Stimulated activated CD8-positive, alpha-beta memory T cell treated with anti-CD3 and anti-CD28 coated beads, Interleukin-7, amount 100 ng/mL, for 1 hour (primary cell): ENCODE data around the gene PFN2.
A peak's percentile ranks its signal among the peaks of the same experiment; 100 is the strongest.
"Not testable (repeated sequence)": the region's sequence is repeated elsewhere in the genome, so short reads cannot be mapped to it uniquely, and the experiment has no call there.

Experiments
- DNase-seq, 2 donors: peaks; one replicate each; pipeline ENCODE4 v3.0.0-alpha.2; 2020; ENCODE audit warnings: low read depth in 2 of 2

The PFN2 gene

GRCh38 chr3:149970716-149971402, at the start of gene PFN2:
TSS of gene PFN2 (minus strand) at chr3:149970895. CDS start at chr3:149970856, 39 bp downstream.
- DNase-seq, result peak in 1 of 2 donors; percentile 13

GRCh38 chr3:150015901-150016300, 45.2 kb upstream of the PFN2 start:
- DNase-seq, result no peak

- no peak for DNase-seq
Observed at GRCh38 chr3:150014782-150015181, 44.1 kb upstream of the PFN2 start.

- DNase-seq, result no peak
Observed at GRCh38 chr3:150013801-150014200, 43.1 kb upstream of the PFN2 start.

GRCh38 chr3:150006794-150007193, 36.1 kb upstream of the PFN2 start:
- no peak for DNase-seq

- no peak for DNase-seq
Observed at GRCh38 chr3:150005243-150006112, 34.8 kb upstream of the PFN2 start.

GRCh38 chr3:150000641-150001040, 29.9 kb upstream of the PFN2 start:
- no peak for DNase-seq

- DNase-seq, result no peak
Observed at GRCh38 chr3:149999421-149999820, 28.7 kb upstream of the PFN2 start.

GRCh38 chr3:149998946-149999345, 28.3 kb upstream of the PFN2 start:
- no peak for DNase-seq

GRCh38 chr3:149992416-149993058, 21.8 kb upstream of the PFN2 start:
- DNase-seq, result no peak

- no peak for DNase-seq
Observed at GRCh38 chr3:149990423-149990948, 19.8 kb upstream of the PFN2 start.

GRCh38 chr3:149989307-149989706, 18.6 kb upstream of the PFN2 start:
- no peak for DNase-seq

- DNase-seq, result no peak
Observed at GRCh38 chr3:149983628-149984027, 12.9 kb upstream of the PFN2 start.

- DNase-seq, result not testable (repeated sequence)
Observed at GRCh38 chr3:149983053-149983452, 12.4 kb upstream of the PFN2 start.

- DNase-seq, result not testable (repeated sequence)
Observed at GRCh38 chr3:149981979-149982378, 11.3 kb upstream of the PFN2 start.

GRCh38 chr3:149977386-149977785, 6.7 kb upstream of the PFN2 start:
- DNase-seq, result no peak

- DNase-seq, result no peak
Observed at GRCh38 chr3:149975919-149976318, 5.2 kb upstream of the PFN2 start.

GRCh38 chr3:149971403-149972075, 844 bp upstream of the PFN2 start:
- peak in 1 of 2 donors; percentile 1 for DNase-seq

- peak; percentile 46 to 65 for DNase-seq
Observed at GRCh38 chr3:149969940-149970715, 567 bp downstream of the PFN2 start.

GRCh38 chr3:149969110-149969939, 1.4 kb downstream of the PFN2 start:
- DNase-seq, result no peak
